GM21447 (cell line): ENCODE measurements around the gene BLM.
"Not testable (repeated sequence)": the region's sequence is repeated elsewhere in the genome, so short reads cannot be mapped to it uniquely, and the experiment has no call there.

ENCODE experiments used
- ATAC-seq: cut with Tn5 transposase; IDR thresholded peaks from one replicate; pipeline ENCODE4 v1.9.1; 2021; ENCODE audit not compliant: unreplicated experiment

BLM gene

DNA sequence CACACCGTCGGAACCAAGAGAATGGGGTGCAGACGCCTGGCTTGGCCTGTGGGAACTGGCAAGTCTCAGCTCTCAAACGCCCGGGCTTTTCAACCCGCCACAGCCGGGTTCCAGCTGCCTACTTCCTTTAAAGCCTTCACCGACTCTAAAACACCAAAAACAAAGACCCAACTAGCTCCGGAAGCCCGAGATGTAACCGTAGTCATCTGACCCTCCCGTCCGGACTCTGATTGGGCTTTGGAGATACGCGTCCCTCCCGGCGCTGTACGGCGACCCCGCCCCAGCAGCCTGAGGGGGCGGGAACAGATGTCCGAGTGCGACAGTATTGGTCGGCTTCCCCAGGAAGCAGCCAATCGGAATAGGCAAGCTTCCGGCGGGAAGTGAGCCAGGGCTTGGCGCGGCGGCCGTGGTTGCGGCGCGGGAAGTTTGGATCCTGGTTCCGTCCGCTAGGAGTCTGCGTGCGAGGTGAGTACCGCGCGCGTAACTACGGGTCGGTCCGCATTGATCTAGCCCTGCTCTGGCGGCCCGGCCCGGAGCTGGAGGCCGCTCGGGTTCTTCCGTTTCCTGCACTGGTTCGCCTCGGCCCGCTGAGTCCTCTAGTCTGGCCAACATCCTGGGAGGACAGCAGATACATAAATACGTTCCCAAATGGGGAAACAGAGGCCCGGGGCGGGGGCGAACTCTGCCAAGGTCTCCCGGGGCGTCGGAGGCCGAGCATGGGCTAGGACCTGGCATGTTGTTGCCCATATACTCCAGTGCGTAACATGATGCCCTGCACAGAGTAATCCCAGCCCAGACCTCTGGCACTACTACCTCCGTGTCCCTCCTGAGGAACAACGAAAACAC lies at the start of gene BLM:
Gene BLM, plus strand, starts transcription at position 371 of the 846 bp plus-strand sequence. CDS start 30,047 bp downstream, outside the sequence.
- peak; percentile 99 for ATAC-seq

- ATAC-seq, result not testable (repeated sequence)
Observed at GRCh38 chr15:90667755-90668345, 49.3 kb upstream of the BLM start.

- ATAC-seq, result not testable (repeated sequence)
Observed at GRCh38 chr15:90670631-90671030, 46.5 kb upstream of the BLM start.

GRCh38 chr15:90671216-90671615 lies 45.9 kb upstream of the BLM start:
- ATAC-seq, result no peak

- ATAC-seq, result not testable (repeated sequence)
Observed at GRCh38 chr15:90673357-90673756, 43.8 kb upstream of the BLM start.

GRCh38 chr15:90674476-90674875 lies 42.7 kb upstream of the BLM start:
- no peak for ATAC-seq

DNA sequence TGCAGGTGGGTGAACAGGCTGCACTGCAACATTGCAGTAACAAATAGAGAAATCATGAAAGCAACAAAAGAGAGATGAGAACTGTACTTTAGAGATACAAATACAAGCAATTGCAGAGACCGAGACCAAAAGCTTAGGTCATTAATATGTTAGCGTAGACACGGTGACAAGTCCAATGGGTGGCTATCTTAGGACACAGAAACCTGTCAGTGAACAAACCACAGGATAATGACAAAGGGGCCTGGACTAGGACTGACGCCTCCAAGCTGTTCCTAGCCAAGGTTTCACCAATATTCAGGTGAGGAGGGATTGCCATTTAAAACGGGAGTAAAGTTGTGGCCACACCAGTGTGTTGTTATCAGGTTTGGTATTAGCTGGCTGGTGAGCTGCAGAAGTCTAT lies 41.7 kb upstream of the BLM start:
- ATAC-seq, result no peak

- ATAC-seq, result no peak
Observed at GRCh38 chr15:90677807-90678790, 39.0 kb upstream of the BLM start.

DNA sequence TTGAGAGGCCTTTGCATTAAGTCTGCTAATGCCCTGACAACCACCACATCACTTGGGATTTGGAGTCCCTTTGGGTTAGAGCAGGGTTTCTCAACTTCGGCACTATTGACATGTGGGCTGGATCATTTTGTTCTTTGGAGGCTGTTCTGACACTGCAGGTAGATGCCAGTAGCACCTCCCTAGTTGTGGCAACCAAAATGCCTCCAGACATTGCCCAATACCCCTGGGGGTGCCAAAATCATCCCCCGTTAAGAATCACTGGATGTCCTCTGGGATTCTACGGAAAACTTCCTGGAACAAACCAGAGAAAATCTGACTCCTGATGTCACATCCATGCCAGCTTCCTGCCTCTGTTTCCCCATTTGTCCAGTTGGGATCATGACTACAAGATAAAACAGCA lies 37.2 kb upstream of the BLM start:
- no peak for ATAC-seq

DNA sequence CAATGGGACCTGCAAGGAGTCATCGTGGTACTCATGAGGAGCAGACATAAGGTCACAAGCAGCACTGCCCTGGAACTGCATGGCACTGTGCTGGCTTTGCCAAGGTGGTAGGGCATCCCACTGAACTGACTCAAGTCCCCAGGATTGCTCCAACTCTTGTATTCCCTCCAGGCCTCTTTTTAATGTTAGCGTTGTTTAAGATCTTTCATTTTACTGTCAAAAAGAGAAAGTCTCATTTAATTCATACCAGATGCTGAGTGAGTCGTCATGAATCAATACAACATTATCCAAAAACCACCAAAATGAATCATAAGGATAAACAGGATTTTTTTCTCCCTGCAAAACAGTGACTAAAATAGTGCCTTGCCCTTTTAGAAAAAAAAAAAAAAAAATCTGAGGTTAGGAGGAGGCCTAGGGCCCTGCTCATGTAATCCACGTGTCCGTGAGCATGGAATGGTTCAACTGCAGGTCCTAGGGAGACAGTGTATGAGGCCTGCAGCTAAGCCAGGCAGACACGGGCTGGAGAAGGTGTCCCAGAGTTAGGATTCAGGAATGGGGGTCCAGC lies 36.7 kb upstream of the BLM start:
- ATAC-seq, result no peak

DNA sequence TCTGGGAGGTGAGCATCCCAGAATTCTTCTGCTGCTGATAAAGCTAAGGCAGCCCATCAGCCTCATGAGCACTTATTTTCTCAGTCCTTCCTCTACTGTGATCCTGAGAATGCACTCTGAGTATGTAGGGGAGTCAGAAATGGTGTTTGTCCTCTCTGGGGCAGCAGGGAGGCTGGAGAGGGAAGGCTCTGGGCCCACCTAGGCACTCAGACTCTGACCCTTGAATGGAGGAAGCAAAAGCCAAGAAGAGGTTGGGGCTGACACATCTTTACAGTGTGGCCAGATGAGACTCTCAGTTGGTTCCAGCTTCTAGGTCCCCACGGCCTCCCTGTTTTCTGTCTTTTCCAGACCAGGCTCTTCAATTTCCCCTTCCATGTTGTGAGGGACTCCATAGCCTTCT lies 36.1 kb upstream of the BLM start:
- ATAC-seq, result no peak

DNA sequence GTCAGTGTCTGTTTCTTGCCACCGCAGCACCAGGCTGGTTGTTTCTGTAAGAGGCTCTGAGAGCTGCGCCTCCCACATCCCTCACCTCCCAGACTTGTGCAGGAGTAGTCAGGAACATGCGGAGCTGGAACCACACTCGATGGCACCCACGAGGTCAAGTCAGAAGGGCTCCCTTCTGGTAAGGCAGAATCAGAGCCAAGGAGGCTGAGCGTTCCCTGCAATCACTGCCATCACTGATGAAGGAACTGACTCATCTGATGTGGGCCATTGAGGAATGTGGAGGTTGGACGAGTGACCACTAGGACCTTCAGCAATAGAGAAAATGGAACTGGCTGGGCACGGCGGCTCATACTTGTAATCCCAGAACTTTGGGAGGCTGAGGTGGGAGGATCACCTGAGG lies 35.7 kb upstream of the BLM start:
- no peak for ATAC-seq

GRCh38 chr15:90683371-90683770 lies 33.8 kb upstream of the BLM start:
- ATAC-seq, result no peak

DNA sequence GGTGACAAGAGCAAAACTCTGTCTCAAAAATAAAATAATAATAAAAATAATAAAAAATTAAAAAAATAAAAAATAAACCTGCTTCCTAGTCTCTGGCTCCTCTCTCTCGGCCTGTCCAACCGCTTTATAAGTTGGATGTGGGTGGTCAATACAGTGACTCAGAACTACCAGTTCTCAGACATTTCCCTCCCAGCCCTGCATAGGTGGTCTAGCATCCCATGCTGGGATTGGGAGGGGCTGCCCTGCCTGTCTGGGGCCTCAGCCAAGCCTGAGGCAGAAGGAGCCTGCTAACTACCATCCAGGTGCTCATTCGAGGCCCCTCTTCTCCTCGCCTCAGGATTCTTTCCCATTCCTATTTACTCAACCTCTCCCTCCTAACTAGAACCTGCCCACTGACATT lies 33.3 kb upstream of the BLM start:
- no peak for ATAC-seq

GRCh38 chr15:90684281-90684680 lies 32.9 kb upstream of the BLM start:
- no peak for ATAC-seq

DNA sequence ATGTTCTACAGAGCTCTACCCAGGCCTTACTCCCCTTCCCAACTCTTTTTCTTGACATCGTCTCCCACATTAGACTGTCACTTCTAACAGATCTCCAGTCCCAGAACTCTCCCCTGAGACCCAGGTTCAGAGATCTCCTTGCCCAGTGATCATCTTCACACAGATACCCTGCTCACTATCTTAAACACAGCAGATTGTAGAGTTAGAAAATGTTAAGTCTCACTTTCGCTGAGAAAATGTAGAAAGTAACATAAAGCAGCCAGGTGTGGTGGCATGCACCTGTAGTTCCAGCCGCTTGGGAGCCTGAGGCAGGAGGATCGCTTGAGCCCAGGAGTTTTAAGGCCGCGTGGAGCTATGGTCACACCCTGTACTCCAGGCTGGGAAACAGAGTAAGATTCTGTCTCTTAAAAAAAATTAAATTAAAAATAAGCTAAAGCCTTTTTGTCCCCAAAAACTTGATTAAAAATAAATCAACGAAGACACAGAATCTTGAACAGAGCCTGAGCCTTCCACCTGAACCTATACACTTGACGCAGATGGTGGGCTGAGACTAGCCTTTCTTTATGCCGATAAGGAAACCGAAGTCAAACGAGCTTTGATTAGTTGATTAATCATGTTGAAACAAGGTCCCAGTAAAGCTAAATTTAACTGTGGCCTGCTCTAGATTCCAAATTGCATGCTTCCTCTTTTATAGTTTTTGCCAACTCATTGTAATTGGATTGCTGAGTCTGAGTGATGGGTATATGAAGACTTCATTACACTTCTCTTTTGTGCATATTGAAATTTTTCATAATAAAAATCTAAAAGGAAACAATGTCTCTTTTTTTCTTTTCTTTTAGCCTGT lies 31.3 kb upstream of the BLM start:
- peak; percentile 20 for ATAC-seq

DNA sequence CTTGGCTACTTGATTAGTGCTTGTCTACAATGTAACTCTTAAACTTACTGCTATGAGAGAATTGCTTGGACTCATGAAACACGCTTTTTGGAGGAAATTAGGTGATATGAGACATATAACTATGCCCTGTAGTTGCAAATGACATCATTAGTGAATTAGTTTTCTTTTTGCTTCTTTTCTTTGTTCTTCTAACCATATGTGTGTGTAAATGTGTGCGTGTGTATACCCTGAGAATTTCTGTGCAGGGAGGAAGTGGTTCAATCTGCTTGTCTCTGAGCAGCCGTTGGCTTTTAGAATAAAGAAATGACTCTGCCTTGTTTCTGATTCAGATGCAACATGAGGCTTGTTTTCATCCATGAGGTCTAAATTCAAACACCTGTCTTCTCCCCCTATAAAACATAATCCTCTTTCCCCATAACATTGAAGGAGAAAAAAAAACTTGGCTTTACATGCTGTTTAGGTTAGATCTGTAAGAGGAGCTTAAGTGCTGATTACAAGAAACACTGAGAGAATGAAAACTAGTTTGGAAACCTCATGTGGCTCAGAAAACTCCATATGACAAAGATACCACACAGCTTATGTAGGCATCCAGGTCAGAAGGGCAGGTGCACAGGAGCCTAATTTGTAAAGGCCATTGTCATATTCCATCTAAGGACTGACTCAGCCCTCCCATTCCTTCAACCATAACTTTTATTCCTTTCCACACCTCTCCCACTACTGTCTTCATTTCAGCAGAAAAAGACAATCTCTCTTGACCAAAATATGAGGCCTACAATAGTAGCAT lies 30.5 kb upstream of the BLM start:
- peak; percentile 86 for ATAC-seq

DNA sequence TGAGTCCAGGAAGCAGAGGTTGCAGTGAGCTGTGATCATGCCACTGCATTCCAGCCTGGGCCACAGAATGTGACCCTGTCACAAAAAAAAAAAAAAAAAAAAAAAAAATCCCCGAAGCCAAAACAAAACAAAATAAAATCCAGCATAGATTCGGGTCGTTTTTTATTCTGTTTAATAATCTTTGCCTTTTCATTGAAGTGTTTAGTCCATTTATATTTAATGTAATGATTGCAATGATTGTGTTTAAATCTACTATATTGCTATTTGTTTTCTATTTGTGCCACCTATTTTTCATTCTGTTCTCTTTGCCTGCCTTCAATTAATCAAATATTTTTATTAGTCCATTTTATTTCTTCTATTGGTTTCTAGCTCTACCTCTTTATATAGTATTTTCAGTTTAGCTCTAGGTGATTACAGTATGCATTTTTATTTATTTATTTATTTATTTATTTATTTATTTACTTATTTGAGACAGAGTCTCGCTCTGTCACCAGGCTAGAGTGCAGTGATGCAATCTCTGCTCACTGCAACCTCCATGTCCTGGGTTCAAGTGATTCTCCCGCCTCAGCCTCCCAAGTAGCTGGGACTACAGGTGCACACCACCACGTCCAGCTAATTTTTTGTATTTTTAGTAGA lies 27.7 kb upstream of the BLM start:
- not testable (repeated sequence) for ATAC-seq

GRCh38 chr15:90690585-90690984 lies 26.6 kb upstream of the BLM start:
- no peak for ATAC-seq
